IPS-NIHi7 (cell line): ENCODE data around the gene SMIM21.
A peak's percentile ranks its signal among the peaks of the same experiment; 100 is the strongest.

Experiments used
- DNase-seq: peaks from one replicate; pipeline ENCODE4 v3.0.0; 2012; ENCODE audit warnings: mixed read lengths; ENCODE audit errors: extremely low spot score

The SMIM21 gene

DNA sequence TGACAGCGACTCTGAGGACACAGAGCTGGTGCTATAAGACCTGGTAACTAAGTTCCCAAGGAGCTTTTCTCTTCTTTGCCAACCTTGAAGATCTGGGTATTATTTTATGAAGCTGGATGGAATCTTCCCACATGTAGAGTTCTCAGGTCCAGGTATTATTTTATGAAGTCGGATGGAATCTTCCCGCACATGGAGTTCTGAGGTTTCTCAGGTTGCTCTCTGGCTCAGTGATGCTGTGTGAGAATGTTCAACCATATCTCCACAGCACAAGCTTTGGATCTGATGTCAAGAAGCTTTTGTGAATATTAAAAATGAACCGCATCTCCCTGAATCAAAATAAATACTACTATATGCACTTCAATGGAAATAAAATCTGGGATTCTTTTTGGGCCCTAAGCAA lies at the start of gene SMIM21:
Gene SMIM21, minus strand, starts transcription at position 101 of the 400 bp plus-strand sequence. CDS start 140 bp downstream, outside the sequence.
- no peak for DNase-seq

GRCh38 chr18:75475228-75475627 lies 47.7 kb upstream of the SMIM21 start:
- DNase-seq = no peak

- DNase-seq = no peak
These were observed 46.8 kb upstream of the SMIM21 start for GRCh38 chr18:75474332-75474731.

DNA sequence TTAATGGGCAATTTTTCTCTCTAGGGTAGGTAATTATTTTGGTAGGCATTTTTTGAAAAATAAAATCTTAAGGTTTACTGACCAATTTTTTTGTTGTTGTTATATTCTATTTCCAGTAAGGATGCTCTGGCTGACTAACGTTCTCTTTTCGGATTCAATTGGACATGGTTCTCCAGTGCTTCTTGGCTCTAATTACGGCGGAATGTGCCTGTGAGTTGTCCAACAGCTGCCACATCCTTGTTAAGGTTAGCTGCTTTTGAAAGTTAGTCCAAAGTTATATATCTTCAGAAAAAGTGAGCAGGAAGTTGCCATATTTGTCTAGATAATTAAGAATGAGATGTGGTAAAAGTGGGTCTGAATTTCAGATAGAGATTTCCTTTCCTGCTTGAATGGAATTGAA lies 45.8 kb upstream of the SMIM21 start:
- no peak for DNase-seq

DNA sequence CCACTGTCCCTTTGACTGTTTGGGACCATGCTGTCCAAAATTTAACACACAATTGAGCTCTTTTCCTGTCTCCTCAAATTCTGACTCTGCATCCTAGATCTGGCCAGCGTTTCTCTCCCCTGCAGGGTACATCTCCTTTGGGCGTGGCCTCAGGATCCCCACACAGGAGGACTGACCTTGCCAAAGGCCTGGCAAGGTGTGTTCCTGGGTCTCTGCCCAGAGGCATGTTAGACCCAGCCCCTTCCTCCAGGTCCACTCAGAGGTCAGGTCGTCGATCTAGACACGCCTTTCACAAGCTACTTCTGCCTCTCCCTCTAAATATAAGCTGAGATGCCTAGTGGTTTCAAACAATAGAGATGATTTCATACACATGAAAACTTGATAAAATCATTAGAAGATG lies 45.4 kb upstream of the SMIM21 start:
- DNase-seq = no peak

GRCh38 chr18:75472396-75472795 lies 44.9 kb upstream of the SMIM21 start:
- DNase-seq = no peak

- no peak for DNase-seq
These were observed 44.3 kb upstream of the SMIM21 start for GRCh38 chr18:75471850-75472249.

DNA sequence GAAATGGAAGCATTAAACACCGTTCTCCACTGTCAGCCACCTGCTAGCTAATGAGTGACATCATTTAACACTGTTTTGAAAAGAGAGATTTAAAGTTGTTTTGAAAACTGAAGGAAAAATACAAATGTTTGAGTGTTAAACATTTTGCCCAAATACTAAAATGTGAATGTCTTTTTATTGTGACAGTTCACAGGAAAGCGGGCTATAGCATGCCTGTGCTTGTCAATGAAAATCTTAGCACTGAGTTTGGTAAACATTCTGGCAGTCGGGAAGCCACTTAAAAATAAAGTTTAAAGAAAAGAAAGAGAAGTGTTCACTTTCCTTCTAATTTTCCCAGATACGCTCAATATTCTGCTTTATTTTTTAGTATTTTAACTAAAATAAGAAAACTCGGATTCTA lies 40.3 kb upstream of the SMIM21 start:
- no peak for DNase-seq

GRCh38 chr18:75467281-75467795 lies 39.8 kb upstream of the SMIM21 start:
- no peak for DNase-seq

DNA sequence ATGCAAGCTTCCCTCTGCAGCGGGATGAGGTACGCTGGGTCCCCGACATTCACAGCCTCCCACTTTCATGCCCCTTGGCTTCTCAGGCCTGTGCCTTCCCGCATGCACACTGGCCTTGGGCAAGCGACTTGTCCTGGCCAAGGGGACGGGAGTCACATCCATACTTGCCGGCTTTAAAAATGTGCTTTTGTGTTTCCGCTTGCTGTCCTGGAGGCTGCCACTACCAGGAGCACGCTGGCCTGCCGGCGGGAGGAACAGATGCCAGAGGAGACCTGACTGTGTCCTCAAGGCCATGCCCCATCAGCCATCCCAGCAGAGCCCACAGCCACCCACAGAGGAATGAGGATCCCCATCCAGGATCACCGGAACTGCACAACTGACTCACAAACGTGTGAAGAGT lies 36.9 kb upstream of the SMIM21 start:
- DNase-seq = no peak

GRCh38 chr18:75462178-75462832 lies 34.8 kb upstream of the SMIM21 start:
- DNase-seq = no peak

GRCh38 chr18:75456199-75456631 lies 28.7 kb upstream of the SMIM21 start:
- DNase-seq = peak; percentile 31

DNA sequence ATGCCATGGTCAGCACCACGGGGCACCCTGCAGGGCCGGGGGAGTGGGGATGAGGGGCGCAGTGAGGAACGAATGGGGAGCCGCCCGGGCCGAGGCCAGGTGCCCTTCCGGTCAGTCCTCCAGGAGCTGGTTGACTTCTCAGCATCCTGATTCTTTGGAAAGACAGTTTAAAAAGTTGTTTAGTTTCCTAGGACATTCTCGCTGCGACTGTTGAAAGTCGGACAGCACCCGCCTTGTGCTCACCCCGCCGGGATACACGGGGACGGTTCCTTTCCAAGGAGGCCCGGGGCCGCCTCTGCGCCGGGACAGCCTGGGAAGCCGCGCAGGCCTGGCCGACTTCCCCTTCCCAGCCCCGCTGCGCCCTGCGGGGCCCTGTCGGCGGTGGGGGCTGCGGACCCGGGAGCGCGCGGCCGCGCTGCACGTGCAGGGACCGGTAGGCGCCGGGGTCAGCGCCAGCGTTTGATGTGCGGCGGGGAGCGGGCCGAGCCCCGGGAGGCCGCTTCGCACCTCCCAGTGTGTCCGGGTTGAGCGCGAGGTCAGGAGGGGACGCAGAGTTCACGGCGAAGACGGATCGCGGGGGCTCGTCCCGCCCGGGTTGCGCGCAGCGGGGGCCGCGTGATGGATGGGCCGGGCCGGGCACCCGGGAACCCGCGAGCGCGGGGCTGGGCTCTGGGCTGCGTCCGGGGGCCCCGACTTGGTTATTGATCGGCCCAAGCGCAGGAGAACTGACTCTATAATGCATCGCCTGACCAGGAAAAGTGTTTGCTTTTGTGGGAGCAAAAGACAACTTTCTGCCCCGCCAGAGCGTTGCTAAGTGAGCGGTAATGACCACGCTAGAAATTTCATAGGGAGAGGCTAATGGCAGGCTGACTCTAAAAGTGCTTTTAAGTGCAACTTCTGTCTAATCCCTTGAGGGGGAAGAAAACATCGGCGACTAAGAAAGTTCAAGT lies 28.0 kb upstream of the SMIM21 start:
- DNase-seq = peak; percentile 60

DNA sequence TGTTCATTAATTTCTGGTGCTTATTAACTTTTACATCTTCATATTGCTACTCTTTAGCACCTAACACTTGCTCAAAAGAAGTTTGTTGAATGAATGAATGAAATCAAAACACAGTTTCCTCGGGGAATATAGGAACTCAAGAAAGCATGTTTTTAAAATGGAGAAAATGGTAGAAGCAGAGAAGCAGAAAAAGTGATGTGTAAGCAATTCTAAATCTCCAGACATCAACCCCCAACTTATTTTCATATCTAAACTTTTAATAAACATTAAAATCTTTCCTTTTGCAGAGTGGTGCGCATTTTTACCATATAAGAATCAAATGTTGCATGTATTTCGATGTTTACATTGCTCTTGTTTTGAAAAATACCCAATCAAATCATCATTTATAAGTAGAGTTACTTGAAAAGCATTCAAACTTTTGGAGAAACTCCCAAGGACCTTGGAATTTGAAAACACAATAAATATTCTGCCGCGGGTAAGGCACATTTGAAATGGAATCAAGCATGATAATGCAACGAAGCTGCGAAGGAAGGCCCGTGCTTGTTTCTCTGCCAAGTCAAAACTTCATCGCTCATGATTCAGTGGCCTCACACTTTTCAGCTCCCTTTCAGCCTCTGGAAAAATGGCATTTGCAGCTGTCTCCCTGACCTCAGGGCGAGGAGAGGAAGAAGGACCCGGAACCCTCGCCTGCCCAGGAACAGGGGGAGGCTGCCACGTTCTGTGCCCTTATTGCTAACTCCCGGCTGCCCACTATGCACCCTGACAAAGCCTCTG lies 26.7 kb upstream of the SMIM21 start:
- DNase-seq = peak; percentile 5

GRCh38 chr18:75450906-75451305 lies 23.4 kb upstream of the SMIM21 start:
- DNase-seq = no peak

GRCh38 chr18:75441896-75442295 lies 14.4 kb upstream of the SMIM21 start:
- no peak for DNase-seq

DNA sequence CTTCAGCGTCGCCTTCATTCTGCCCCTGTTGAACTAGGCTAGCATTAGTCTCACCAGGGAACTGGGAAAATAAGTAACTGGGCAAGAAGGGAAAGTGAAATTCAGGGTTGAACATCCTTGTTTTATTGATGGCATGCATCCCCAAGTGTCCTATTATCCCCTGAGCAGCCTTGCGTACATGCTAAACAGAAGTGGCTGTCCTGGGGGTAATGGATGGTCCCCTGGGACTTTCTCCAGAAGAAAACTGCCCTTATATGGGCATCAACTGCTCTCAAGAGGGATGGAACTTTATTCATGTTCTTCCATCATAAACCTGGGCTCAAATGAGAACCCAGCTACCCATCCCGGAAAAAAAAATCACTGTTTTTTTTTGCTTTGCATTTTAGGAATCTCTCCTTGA lies 11.8 kb upstream of the SMIM21 start:
- DNase-seq = no peak

DNA sequence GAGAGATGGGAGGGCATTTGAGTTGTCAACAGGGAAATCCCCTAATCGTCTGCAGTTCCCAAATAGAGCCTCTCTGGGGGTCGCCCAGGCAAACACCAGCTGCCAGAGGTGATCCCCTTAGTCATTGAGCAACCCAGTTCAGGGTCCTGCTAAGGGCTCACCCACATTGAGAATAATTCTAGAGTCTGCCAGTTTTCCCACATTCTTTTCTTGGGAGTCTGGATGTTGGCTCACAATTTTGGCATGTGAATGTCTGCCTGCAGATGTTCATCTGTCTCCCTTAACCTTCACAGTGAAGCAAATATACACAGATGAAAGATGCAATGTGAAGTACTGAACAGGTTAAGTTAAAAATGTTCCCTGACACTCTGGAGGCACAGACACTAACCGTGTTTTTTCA lies 11.4 kb upstream of the SMIM21 start:
- DNase-seq = no peak

DNA sequence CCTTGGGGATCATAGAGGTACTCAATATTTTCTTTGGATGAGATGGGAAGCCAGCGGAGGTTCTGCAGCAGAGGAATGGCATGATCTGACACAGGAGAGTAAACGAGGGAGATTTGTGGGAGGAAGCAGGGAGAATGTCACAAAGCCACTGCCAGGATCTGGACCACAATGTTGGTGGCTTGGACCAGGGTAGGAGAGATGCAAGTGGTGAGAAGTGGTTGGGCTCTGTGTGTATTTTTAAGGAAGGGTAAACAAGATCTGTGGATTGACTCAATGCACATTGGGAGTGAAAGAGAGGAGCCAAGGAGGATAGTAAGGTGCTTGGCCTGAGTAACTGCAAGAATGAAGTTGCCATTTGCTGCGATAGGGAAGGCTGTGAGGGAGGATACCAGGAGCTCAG lies 10.5 kb upstream of the SMIM21 start:
- DNase-seq = no peak

GRCh38 chr18:75433098-75433497 lies 5.6 kb upstream of the SMIM21 start:
- DNase-seq = peak; percentile 47

GRCh38 chr18:75429975-75430374 lies 2.5 kb upstream of the SMIM21 start:
- no peak for DNase-seq

DNA sequence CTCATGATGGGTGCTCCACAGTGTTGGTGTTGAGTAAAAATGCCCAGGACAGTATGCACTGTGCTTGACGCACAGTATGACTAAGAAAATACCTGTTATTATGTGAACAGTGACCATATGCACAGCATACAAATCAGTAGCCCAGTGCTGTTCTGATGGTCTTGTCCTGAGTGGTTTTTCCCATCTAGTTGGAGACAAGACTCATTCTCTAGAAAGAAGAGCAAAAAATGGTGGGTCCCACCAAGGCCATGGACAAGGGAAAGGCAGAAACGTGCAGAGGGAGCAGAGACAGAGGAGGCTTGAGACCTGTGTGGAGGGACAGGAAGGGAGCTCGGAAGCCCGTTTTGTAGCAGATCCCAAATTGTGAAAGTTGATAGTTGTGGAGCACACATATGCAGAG lies 987 bp upstream of the SMIM21 start:
- DNase-seq = no peak
